Kidney glomerular epithelial cell (primary cell): ENCODE measurements around the gene SLC2A10.

ENCODE experiments used
- DNase-seq: peaks from one replicate; lab custom pipeline; 2025; lab: John Stamatoyannopoulos, UW

Gene SLC2A10

DNA sequence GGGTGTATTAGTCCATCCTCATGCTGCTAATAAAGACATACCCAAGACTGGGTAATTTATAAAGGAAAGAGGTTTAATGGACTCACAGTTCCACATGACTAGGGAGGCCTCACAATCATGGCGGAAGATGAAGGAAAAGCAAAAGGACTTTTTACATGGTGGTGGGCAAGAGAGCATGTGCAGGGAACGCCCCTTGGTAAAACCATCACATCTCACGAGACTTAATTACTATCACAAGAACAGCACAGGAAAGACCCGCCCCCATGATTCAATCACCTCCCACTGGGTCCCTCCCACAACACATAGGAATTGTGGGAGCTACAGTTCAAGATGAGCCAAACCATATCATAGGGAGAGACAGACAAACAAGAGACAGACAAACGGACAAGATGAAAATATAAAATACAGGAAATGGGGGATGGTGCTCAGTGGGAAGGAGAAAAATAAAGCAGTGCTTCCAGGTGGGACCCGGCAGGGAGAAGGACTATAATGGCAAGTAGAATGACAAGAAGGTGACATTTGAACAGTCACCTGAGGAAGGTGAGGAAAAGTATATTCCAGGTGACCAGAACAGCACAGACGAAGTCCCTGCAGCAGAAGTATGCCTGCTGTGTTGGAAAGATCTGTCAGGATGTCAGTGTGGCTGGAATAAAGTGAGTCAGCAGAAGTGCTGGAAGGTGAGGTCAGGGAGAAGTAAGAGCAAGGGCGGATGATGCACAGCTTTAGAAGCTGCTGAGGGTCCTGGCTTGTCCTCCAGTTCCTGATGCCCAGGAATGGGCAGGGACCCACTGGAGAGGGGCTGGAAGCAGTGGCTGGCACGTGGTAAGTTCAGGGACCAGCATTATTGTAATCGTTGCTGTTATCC lies 61.1 kb downstream of the SLC2A10 start:
- peak; percentile 8 for DNase-seq

DNA sequence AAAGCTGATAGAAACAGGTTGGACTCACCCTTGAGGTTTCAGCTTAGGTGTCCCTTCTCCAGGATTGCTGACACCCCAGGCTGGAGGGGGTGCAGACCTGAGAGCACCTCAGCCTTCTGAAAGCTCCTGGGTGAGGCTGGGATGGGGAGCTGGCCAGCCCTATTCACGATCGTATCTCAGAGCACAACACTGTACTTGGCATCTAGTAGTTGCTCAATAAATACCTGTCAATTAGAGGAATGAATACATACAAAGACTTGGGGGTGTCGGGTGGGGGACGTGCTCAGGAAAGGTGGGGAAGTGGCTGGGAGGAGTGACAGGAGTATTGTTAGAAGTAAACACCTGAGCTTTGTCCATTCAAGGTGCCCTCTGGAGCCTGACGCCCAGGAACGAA lies 61.7 kb downstream of the SLC2A10 start:
- DNase-seq: no peak

DNA sequence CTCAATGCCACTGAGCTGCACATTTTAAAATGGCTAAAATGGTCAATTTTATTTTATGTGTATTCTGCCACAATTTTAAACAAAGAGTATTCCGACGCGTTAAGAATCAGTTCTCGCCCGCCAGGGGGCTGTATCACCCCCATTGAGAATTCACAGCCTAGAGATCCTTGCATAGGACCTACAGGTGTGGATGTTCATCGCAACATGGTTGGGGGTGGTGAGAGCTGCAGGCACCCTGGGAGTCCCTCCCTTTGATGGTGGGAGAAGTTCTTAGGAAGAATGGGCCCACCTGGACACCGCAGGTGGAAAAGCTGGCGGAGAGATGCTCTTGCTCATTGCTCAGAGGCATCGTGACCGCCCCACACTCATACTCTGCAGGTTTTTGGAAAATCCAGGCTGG lies 63.5 kb downstream of the SLC2A10 start:
- no peak for DNase-seq

DNA sequence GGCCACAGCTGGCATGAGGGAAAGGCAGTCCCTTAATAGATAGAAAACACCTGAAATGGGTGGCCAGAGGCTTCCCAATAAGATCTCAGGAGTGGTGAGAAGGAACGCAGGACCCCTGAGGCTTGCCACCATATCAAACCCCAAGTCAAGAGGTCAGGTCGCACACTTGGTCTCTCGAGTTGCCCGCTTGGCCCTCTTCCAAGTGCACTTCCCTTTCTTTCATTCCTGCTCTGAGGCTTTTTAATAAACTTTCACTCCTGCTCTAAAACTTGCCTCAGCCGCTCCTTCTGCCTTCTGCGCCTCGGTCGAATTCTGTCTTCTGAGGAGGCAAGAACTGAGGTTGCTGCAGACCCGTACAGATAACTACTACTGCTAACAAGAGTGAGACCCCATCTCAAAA lies 64.2 kb downstream of the SLC2A10 start:
- no peak for DNase-seq

DNA sequence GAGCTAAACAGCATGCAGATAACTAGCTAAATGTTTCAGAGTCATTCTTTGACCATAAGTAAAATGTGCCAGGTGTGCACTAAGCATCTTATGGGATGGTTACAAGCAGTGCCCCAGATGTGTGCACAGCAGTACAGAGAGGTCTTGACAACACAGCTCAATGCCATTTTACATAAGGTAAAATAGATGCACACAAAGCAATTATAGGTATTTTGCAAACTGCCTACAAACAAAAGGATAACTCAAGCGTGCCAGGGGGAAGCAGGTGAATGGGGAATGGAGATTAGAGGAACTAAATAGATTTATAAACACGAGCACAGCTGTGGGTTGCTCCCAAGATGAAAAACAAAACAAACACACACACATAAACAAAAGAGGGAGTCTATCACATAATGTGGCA lies 64.8 kb downstream of the SLC2A10 start:
- no peak for DNase-seq

DNA sequence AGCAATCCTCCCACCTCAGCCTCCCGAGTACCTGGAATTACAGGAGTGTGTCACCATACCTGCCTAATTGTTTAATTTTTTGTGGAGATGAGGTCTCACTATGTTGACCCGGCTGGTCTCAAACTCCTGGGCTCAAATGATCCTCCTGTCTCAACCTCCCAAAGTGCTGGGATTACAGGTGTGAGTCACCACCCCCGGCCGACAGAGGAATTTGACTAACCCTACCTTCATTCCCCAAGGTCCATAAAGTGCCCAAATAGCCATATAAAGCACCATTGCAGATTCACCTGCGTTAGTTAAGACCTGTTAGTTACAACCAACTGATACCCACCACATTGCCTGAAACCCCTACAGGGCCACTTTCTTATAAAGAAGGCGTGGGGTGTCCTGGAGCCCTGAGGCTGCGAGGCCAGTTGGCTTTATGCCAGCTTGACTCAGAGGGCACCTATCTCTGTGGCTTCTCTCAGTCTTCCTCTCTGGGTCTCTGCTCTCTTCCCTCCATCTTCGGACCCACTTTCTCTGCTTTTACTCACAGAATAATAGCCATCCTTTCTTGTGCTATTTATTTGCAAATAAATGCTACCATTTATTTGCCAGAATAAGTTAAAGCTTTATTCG lies 65.6 kb downstream of the SLC2A10 start:
- DNase-seq: no peak

DNA sequence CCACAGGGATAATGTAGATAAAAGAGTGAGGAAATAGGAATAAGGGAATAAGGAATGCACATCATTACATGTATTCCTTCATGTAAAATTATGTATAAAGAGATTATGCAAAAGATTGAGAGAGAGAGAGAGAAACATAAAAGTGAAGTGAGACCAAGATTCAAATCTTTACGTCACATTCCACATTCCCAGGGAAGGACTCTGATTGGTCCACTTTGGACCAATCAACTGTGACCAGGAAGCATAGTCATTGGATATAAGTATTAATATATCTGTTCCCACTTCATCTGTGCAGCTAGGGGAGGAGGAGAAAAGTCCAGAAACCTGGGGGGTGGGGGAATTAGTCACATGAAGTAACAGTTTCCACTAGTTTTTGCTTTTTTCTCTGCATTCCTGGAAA lies 66.4 kb downstream of the SLC2A10 start:
- DNase-seq: no peak

DNA sequence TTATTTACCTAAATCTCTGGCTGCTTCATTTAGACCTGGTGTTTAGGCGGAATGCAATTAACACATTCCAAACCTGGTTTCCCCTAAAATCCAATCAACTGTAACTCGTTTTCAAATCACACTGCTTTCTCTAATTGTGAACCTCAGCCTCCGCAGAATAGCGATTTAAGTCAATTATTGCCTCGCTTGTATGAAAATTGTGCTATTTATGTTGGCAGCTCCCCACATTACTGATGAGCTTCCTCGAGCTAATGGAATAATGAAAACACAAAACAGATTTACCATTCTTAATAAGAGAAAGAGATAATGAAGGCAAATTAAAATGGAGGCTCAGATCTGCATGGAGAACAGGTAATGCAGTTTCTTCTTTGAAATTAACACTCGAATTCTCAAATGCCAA lies 67.9 kb downstream of the SLC2A10 start:
- DNase-seq: no peak

DNA sequence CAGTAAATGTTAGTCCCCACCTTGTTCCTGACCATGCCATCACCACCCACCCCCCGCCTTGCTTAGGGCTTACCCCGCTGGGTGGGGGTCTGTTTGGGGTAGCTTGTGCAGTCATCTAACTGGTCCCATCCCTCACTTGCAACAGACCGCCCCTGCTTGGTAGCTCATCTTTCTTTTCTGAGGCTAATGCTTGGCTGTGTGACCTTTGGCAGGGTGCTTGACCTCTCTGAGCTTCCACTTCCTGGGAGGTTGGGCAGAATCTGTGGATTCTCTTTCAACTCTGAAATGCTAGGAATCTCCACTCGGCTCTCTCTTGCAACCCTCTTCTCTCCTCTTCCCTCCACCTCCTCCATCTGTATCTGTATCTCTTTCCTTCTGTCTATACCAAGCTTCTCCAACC lies 70.4 kb downstream of the SLC2A10 start:
- DNase-seq: no peak

DNA sequence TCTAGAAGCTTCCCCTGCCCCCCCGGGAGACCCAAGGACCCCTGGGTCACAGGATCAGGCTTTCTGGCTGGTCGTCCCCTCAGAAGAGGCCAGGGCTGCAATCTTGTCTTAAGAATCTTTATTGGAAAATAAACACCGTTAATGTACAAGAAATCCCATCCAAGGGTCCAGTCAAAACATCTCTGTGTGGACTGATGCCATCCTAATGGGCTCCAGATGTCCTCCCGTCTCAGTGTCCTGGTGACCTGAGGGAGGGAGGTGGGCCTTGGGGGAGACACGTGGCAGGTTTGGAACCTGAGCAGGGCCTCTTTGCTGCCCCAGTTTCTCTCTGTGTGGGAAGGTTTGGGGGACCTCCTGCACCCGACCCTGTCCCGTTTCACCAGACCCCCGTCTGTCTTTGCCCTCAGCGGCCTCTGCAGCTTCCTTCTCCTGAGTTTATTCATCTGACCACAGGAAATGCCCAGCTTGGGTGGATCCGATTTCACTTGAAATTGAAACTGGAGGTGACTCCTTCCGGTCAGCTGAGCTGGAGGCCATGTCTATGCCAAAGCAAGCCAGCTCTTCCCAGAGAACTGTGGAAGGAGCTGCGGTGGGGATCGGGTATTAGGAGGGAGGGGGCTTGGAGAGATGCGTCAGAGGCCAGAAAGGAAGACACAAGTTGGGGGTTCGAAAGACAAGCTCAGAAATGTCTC lies 75.1 kb downstream of the SLC2A10 start:
- no peak for DNase-seq
